NCI-H345 treated with DMSO at 0.1 percent for 48 hours (cell line): ENCODE measurements around the gene TMEM168.
"Not testable (repeated sequence)": the region's sequence is repeated elsewhere in the genome, so short reads cannot be mapped to it uniquely, and the experiment has no call there.

Experiments
- DNase-seq: peaks from one replicate; lab custom pipeline; 2025; ENCODE audit not compliant: unreplicated experiment; lab: John Stamatoyannopoulos, UW

The TMEM168 gene

GRCh38 chr7:112781110-112781509, 9.1 kb downstream of the TMEM168 start:
- DNase-seq = no peak

GRCh38 chr7:112779667-112780066, 10.5 kb downstream of the TMEM168 start:
- no peak for DNase-seq

GRCh38 chr7:112777406-112777805, 12.8 kb downstream of the TMEM168 start:
- DNase-seq = no peak

- DNase-seq = no peak
Measured at GRCh38 chr7:112771166-112771565, 19.0 kb downstream of the TMEM168 start.

- DNase-seq = no peak
Measured at GRCh38 chr7:112770051-112770450, 20.1 kb downstream of the TMEM168 start.

- DNase-seq = no peak
Measured at GRCh38 chr7:112765105-112765504, 25.1 kb downstream of the TMEM168 start.

GRCh38 chr7:112763996-112764395, 26.2 kb downstream of the TMEM168 start:
- no peak for DNase-seq

GRCh38 chr7:112763298-112763697, 26.9 kb downstream of the TMEM168 start:
- no peak for DNase-seq

- no peak for DNase-seq
Measured at GRCh38 chr7:112759905-112760304, 30.3 kb downstream of the TMEM168 start.

GRCh38 chr7:112757337-112757736, 32.9 kb downstream of the TMEM168 start:
- DNase-seq = no peak

GRCh38 chr7:112753298-112753697, 36.9 kb downstream of the TMEM168 start:
- DNase-seq = no peak

- DNase-seq = no peak
Measured at GRCh38 chr7:112752576-112752975, 37.6 kb downstream of the TMEM168 start.

- no peak for DNase-seq
Measured at GRCh38 chr7:112749775-112750174, 40.4 kb downstream of the TMEM168 start.

- no peak for DNase-seq
Measured at GRCh38 chr7:112748381-112748780, 41.8 kb downstream of the TMEM168 start.

- no peak for DNase-seq
Measured at GRCh38 chr7:112745635-112746034, 44.6 kb downstream of the TMEM168 start.

- no peak for DNase-seq
Measured at GRCh38 chr7:112744818-112745217, 45.4 kb downstream of the TMEM168 start.

- DNase-seq = peak; percentile 11
Measured at GRCh38 chr7:112743811-112744210, 46.4 kb downstream of the TMEM168 start.

GRCh38 chr7:112740667-112741066, 49.5 kb downstream of the TMEM168 start:
- no peak for DNase-seq

- no peak for DNase-seq
Measured at GRCh38 chr7:112739436-112740180, 50.6 kb downstream of the TMEM168 start.

- DNase-seq = no peak
Measured at GRCh38 chr7:112735261-112735660, 54.9 kb downstream of the TMEM168 start.

GRCh38 chr7:112731324-112731723, 58.9 kb downstream of the TMEM168 start:
- not testable (repeated sequence) for DNase-seq

GRCh38 chr7:112726076-112726475, 64.1 kb downstream of the TMEM168 start:
- no peak for DNase-seq

GRCh38 chr7:112723416-112723815, 66.8 kb downstream of the TMEM168 start:
- no peak for DNase-seq
